ENCODE data around the gene ZMYND10. TPM values are rescaled to one million over a fixed set of nuclear protein-coding genes. Genes with fewer than 3 reads are reported as not detected.
"Not testable (repeated sequence)": the region's sequence is repeated elsewhere in the genome, so short reads cannot be mapped to it uniquely, and the experiment has no call there.

ZMYND10 gene
- polyA plus RNA-seq, 1 donor: 4.2 TPM

- no peak for DNase-seq
Measured at GRCh38 chr3:50325497-50326181, 19.9 kb downstream of the ZMYND10 start.

- DNase-seq: no peak
Measured at GRCh38 chr3:50325113-50325480, 20.4 kb downstream of the ZMYND10 start.

- no peak for DNase-seq
Measured at GRCh38 chr3:50324351-50325112, 21.0 kb downstream of the ZMYND10 start.

GRCh38 chr3:50323614-50324199, 21.8 kb downstream of the ZMYND10 start:
- no peak for DNase-seq

GRCh38 chr3:50323092-50323600, 22.4 kb downstream of the ZMYND10 start:
- no peak for DNase-seq

GRCh38 chr3:50322386-50323091, 23.0 kb downstream of the ZMYND10 start, which contains the start of gene HYAL2:
HYAL2 (minus strand) TSS chr3:50322745; CDS start chr3:50320489, 2,256 bp downstream.
- DNase-seq: no peak

- no peak for DNase-seq
Measured at GRCh38 chr3:50322115-50322385, 23.5 kb downstream of the ZMYND10 start.

- DNase-seq: peak; percentile 91
Measured at GRCh38 chr3:50321336-50322114, 24.0 kb downstream of the ZMYND10 start.

GRCh38 chr3:50320853-50321335, 24.6 kb downstream of the ZMYND10 start:
- peak; percentile 88 for DNase-seq

- no peak for DNase-seq
Measured at GRCh38 chr3:50319894-50320625, 25.5 kb downstream of the ZMYND10 start.

GRCh38 chr3:50319181-50319893, 26.2 kb downstream of the ZMYND10 start:
- DNase-seq: no peak

- no peak for DNase-seq
Measured at GRCh38 chr3:50318615-50319014, 26.9 kb downstream of the ZMYND10 start.

GRCh38 chr3:50318163-50318562, 27.4 kb downstream of the ZMYND10 start:
- DNase-seq: no peak

- DNase-seq: no peak
Measured at GRCh38 chr3:50317300-50317699, 28.2 kb downstream of the ZMYND10 start.

GRCh38 chr3:50316657-50317242, 28.8 kb downstream of the ZMYND10 start:
- DNase-seq: no peak

- DNase-seq: no peak
Measured at GRCh38 chr3:50314816-50315215, 30.7 kb downstream of the ZMYND10 start.

GRCh38 chr3:50314342-50314741, 31.2 kb downstream of the ZMYND10 start:
- DNase-seq: no peak

- DNase-seq: not testable (repeated sequence)
Measured at GRCh38 chr3:50312041-50312440, 33.5 kb downstream of the ZMYND10 start.

- DNase-seq: no peak
Measured at GRCh38 chr3:50304601-50305000, 40.9 kb downstream of the ZMYND10 start.
